ENCODE results near the gene RAB30. TPM values are rescaled to one million over a fixed set of nuclear protein-coding genes. Genes with fewer than 3 reads are reported as not detected.

Gene RAB30
- total and polyA plus RNA-seq, 9 of the 15 experiments (the other 6 are each of a cell fraction or from before 2014, with no cell fraction given): 0.29 to 1.3 (median 1.0) TPM

DNA sequence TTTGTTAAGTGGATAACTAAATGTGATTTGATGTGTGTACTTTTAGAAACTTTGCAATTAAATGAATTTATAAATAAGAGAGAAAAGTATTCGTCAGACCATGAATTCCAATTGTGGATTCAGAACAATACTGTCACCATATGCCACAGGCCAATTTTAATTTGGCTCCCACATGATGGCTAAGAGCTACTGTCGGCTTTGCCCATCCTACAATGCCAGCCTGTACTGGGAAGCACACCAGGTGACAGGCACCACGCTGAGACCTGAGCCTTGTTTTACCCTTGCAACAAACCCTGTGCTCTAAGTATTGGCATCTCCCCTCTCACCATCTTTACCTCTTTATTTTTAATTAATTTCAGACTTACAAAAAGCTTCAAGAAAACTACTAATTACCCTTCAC is 14.0 kb downstream of the RAB30 start (continued):
- TF ChIP-seq, protein P1, sequence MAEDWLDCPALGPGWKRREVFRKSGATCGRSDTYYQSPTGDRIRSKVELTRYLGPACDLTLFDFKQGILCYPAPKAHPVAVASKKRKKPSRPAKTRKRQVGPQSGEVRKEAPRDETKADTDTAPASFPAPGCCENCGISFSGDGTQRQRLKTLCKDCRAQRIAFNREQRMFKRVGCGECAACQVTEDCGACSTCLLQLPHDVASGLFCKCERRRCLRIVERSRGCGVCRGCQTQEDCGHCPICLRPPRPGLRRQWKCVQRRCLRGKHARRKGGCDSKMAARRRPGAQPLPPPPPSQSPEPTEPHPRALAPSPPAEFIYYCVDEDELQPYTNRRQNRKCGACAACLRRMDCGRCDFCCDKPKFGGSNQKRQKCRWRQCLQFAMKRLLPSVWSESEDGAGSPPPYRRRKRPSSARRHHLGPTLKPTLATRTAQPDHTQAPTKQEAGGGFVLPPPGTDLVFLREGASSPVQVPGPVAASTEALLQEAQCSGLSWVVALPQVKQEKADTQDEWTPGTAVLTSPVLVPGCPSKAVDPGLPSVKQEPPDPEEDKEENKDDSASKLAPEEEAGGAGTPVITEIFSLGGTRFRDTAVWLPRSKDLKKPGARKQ (CRISPR knock-in tag; IDR thresholded peaks at IDR 0.05): no peak
- TF ChIP-seq ZNF780A (CRISPR knock-in tag; IDR thresholded peaks at IDR 0.05) (no peak), TEAD1 (CRISPR knock-in tag; IDR thresholded peaks at IDR 0.05) (no peak), MEF2D (tag; conservative IDR thresholded peaks at IDR 0.05; ENCODE audit: low read depth) (no peak), ZKSCAN8 (CRISPR knock-in tag; IDR thresholded peaks at IDR 0.05) (no peak), PTTG1 (tag; IDR thresholded peaks at IDR 0.05; ENCODE audit: low read depth) (no peak), HEY1 (CRISPR knock-in tag; IDR thresholded peaks at IDR 0.05; ENCODE audit: borderline replicate concordance) (no peak), ZNF212 (CRISPR knock-in tag; IDR thresholded peaks at IDR 0.05) (no peak), FOXK2 (conservative IDR thresholded peaks at IDR 0.05 in 1 of 2, IDR thresholded peaks at IDR 0.05 in 1 of 2; ENCODE audit: low read depth in 2 of 2) (no peak), NRF1 (conservative IDR thresholded peaks at IDR 0.05 in 1 of 2, IDR thresholded peaks at IDR 0.05 in 1 of 2) (no peak)
- TF ChIP-seq, protein P2, sequence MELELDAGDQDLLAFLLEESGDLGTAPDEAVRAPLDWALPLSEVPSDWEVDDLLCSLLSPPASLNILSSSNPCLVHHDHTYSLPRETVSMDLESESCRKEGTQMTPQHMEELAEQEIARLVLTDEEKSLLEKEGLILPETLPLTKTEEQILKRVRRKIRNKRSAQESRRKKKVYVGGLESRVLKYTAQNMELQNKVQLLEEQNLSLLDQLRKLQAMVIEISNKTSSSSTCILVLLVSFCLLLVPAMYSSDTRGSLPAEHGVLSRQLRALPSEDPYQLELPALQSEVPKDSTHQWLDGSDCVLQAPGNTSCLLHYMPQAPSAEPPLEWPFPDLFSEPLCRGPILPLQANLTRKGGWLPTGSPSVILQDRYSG (tag; conservative IDR thresholded peaks at IDR 0.05; ENCODE audit: low read depth): no peak
- TF ChIP-seq, protein P3, sequence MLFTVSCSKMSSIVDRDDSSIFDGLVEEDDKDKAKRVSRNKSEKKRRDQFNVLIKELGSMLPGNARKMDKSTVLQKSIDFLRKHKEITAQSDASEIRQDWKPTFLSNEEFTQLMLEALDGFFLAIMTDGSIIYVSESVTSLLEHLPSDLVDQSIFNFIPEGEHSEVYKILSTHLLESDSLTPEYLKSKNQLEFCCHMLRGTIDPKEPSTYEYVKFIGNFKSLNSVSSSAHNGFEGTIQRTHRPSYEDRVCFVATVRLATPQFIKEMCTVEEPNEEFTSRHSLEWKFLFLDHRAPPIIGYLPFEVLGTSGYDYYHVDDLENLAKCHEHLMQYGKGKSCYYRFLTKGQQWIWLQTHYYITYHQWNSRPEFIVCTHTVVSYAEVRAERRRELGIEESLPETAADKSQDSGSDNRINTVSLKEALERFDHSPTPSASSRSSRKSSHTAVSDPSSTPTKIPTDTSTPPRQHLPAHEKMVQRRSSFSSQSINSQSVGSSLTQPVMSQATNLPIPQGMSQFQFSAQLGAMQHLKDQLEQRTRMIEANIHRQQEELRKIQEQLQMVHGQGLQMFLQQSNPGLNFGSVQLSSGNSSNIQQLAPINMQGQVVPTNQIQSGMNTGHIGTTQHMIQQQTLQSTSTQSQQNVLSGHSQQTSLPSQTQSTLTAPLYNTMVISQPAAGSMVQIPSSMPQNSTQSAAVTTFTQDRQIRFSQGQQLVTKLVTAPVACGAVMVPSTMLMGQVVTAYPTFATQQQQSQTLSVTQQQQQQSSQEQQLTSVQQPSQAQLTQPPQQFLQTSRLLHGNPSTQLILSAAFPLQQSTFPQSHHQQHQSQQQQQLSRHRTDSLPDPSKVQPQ (CRISPR knock-in tag; IDR thresholded peaks at IDR 0.05; ENCODE audit: borderline replicate concordance): no peak
- TF ChIP-seq, protein P4, sequence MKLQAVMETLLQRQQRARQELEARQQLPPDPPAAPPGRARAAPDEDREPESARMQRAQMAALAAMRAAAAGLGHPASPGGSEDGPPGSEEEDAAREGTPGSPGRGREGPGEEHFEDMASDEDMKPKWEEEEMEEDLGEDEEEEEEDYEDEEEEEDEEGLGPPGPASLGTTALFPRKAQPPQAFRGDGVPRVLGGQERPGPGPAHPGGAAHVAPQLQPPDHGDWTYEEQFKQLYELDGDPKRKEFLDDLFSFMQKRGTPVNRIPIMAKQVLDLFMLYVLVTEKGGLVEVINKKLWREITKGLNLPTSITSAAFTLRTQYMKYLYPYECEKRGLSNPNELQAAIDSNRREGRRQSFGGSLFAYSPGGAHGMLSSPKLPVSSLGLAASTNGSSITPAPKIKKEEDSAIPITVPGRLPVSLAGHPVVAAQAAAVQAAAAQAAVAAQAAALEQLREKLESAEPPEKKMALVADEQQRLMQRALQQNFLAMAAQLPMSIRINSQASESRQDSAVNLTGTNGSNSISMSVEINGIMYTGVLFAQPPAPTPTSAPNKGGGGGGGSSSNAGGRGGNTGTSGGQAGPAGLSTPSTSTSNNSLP (IDR thresholded peaks at IDR 0.05; ENCODE audit: borderline replicate concordance, low read depth, low read length): no peak
